Measurements from ENCODE around the gene STK32C. TPM values are rescaled to one million over a fixed set of nuclear protein-coding genes. Genes with fewer than 3 reads are reported as not detected.
A peak's percentile ranks its signal among the peaks of the same experiment; 100 is the strongest.

Gene STK32C
- total RNA-seq, 3 donors from 2014 or later: 14.8 to 18.0 (median 15.3) TPM

DNA sequence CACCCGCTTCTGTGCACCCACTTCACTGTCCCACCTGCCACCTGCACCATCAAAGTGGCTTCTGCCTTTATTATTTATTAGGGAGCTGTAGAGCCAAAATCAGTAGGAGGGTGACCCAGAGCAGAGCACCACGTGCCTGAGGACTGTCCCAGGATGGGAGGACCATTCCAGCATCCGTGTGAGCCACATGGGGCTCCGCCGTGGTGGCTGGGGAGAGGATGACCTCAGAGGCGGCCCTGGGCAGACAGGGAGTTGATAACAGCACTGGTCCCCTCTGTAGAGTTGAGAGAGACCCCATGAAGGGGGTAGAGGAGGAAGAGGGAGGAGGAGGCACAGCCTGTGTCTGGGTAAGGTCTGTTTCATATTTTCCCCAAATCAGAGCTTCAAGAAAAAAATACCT is 129.7 kb downstream of the STK32C start:
- DNase-seq: no peak
- Mint-ChIP-seq H3K36me3 (ENCODE audit: insufficient read depth) (no peaks in the 10 kb centered on the region), H3K27me3 (ENCODE audit: low read depth) (peaks cover 37% of the 10 kb centered on the region), H3K9me3 (no peaks in the 10 kb centered on the region), H3K4me1 (ENCODE audit: low read depth) (no peaks in the 10 kb centered on the region), H3K4me3 (no peak overlapping the region)
- no peak for ATAC-seq

DNA sequence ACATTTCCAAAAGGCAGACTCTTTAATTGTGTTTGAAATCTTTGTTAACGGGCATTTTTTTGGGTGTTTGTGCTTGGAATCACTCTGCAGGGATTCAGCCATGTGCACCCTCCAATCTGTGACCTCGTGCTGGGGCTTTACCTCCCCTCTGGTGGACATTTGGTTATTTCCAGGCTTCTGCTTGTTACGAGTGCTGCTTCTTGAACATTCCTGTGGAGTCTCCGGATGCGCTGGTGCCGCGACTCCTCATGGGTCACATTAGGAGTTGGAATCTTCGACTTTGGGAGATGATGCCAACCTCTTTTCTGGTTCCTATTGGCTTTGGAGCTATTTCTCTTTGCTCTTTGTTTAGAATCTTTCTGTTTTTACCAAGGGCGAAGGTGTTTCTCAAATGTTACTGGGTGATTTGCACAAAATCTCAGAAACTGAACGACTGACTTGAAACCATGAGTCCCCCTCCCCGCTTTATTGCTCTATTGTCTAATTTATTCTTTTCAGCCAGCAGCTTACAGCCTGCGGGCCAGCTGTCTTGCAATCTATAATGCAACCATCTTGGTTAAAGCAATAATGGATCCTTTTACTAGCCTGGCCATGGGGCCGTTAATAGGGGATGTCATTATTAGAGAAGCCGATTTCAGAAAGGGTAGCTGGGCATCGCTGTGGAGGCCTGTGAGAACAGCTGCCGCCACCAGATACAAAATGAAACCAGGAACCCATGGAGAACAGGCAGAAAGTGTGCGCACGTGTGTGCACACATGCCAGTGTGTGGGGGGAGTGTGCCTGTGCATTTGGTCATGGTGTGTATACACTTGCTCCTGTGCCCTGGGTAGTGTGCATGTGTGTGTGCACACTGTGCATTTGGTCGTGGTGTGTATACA is 130.9 kb downstream of the STK32C start:
- H3K9me3 Mint-ChIP-seq: no peaks in the 10 kb centered on the region
- peaks cover 30% of the 10 kb centered on the region for H3K27me3 Mint-ChIP-seq (ENCODE audit: low read depth)
- H3K4me1 Mint-ChIP-seq (ENCODE audit: low read depth): no peaks in the 10 kb centered on the region
- DNase-seq (no peak), ATAC-seq (no peak)
- no peaks in the 10 kb centered on the region for H3K36me3 Mint-ChIP-seq (ENCODE audit: insufficient read depth)
- H3K4me3 Mint-ChIP-seq: no peak overlapping the region

DNA sequence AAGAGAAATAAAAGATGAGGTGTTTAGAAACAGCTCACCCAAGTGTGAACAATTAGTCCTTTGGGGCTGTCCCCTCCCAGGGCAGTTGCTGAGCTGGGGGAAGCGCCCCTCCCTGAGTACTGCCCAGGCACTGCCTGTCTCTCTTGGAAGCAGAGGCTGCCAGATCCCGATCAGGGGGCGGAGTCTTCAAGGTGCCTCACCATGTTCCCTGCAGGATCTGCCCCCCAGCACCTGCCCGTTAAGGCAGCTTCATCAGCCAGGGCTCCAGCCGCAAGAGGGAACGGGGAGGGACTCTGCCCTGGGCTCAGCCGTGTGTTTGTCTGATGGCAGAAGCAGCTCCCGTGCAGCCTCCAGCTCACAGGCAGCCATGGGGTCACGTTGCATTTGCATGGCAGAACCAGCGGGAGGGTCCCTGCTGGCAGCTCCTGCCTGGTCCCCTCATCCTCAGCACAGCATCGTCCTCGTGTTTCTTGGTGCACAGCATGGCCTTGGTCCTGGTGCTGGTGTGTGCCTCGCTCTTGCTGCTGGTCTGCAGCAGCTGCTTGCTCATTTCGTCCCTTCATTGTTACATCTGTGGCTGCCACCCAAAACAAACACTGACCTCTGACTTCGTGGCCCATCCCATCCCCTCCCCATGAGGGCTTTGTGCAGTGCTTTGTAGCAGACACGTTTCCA is 131.7 kb downstream of the STK32C start:
- Mint-ChIP-seq H3K9me3 (no peaks in the 10 kb centered on the region), H3K4me1 (ENCODE audit: low read depth) (no peaks in the 10 kb centered on the region), H3K4me3 (no peak overlapping the region), H3K36me3 (ENCODE audit: insufficient read depth) (no peaks in the 10 kb centered on the region), H3K27me3 (ENCODE audit: low read depth) (peaks cover 30% of the 10 kb centered on the region)
- ATAC-seq (peak; percentile 80), DNase-seq (no peak)

DNA sequence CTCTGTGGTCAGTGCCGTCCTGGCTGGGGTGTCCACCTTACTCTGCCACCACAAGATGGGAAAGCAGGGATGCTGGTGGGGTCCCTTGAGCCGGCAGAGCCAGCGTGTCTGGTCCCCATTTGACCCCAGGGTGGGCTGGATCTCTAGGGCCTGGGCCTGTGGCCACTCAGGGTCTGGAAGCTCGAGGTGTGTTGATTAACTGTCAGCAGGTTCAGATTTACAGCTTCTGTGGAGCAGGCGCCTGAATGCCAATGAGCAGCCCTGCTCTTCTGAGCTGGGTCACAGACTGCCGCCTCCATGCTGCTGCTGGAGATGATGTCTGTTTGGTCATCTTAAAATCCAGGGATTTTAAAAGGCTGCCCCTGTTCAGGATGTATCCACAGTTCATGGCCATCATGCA is 132.3 kb downstream of the STK32C start:
- no peak overlapping the region for H3K4me3 Mint-ChIP-seq
- ATAC-seq (no peak), DNase-seq (no peak)
- no peaks in the 10 kb centered on the region for H3K4me1 Mint-ChIP-seq (ENCODE audit: low read depth)
- H3K9me3 Mint-ChIP-seq: no peaks in the 10 kb centered on the region
- peaks cover 30% of the 10 kb centered on the region for H3K27me3 Mint-ChIP-seq (ENCODE audit: low read depth)
- no peaks in the 10 kb centered on the region for H3K36me3 Mint-ChIP-seq (ENCODE audit: insufficient read depth)

DNA sequence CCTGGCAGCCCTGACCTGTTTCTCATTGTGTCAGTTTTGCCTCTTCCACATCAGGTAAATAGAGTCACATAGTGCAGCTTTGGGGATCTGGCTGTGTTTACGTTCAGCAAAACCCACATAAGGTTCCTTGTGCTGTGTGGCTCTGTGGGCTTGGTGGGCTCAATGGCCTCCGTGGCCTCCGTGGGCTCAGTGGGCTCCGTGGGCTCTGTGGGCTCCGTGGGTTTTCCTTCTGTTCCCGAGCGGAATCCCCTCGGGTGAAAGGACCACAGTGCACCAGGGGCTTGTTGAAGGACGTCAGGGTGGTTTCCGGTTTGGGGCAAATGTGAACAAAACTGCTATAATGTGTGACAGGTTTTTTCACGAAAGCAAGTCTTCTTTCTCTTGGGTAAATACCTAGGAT is 133.5 kb downstream of the STK32C start:
- no peaks in the 10 kb centered on the region for H3K9me3 Mint-ChIP-seq
- no peak for DNase-seq
- no peak overlapping the region for H3K4me3 Mint-ChIP-seq
- no peaks in the 10 kb centered on the region for H3K36me3 Mint-ChIP-seq (ENCODE audit: insufficient read depth)
- no peaks in the 10 kb centered on the region for H3K4me1 Mint-ChIP-seq (ENCODE audit: low read depth)
- no peak for ATAC-seq
- H3K27me3 Mint-ChIP-seq (ENCODE audit: low read depth): peaks cover 27% of the 10 kb centered on the region

DNA sequence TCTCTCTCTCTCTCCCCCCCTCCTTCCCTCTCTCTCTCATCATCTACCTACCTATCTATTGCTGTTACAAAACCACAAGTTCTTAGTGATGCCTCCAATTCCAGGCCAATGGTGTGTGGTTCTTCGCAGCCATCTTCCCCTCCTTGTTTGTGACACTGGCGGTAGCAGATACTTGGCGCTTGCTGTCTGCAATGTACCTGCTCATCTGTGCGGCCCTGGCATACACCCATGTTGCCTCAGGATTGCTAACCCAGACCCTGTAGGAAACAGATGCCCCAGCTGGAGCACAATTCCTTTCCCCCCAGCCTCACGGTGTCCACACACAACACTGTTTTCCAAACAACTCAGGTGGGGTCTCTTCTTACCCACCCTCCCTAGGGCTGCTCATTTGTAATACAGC is 134.6 kb downstream of the STK32C start:
- no peaks in the 10 kb centered on the region for H3K4me1 Mint-ChIP-seq (ENCODE audit: low read depth)
- no peaks in the 10 kb centered on the region for H3K36me3 Mint-ChIP-seq (ENCODE audit: insufficient read depth)
- H3K4me3 Mint-ChIP-seq: no peak overlapping the region
- DNase-seq (no peak), ATAC-seq (no peak)
- no peaks in the 10 kb centered on the region for H3K9me3 Mint-ChIP-seq
- peaks cover 19% of the 10 kb centered on the region for H3K27me3 Mint-ChIP-seq (ENCODE audit: low read depth)

DNA sequence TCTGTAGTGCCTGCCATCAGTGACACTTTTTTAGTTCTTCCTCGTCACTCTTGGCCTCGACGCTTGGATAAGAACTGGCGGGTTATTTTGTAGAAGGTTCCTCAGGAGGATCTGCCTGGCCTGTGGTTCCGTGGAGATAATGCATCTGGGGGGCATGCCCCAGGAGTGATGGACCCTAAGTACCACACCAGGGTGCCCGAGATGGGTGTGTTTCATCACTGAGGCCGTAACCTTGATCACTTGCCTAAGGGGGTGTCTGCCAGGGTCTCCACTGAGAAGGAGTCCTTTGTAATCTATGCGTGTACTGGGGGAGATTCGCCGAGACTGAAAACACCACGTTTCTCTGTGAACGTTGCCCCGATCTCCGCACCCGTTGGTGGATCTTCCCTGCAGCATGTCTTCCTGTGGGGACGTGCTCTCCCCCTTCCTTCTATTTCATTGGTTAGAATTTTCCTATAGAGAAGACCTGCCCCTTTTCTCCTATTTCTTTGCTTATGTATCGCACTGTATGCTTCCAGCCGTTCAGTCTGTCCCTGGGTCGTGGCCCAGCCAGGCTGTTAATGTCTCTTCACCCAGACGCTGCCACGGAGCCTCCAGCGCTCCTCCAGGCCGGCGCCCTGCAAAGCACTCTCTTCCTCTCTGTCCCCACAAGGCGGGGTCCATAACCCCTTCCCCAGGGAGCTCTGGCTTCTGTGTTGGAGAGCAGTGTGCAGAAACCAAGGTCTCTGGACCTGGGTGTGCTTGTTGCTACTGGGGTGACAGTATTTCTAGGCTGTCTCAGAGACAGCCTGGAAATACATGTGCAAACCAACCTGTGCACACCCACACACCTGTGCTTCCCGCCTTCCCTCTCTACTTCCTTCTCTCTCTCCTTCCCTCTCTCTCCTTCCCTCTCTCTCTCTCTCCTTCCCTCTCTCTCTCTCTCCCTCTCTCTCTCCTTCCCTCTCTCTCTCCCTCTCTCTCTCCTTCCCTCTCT is 135.4 kb downstream of the STK32C start:
- no peak overlapping the region for H3K4me3 Mint-ChIP-seq
- no peaks in the 10 kb centered on the region for H3K9me3 Mint-ChIP-seq
- H3K4me1 Mint-ChIP-seq (ENCODE audit: low read depth): no peaks in the 10 kb centered on the region
- ATAC-seq: no peak
- H3K27me3 Mint-ChIP-seq (ENCODE audit: low read depth): peaks cover 11% of the 10 kb centered on the region
- H3K36me3 Mint-ChIP-seq (ENCODE audit: insufficient read depth): no peaks in the 10 kb centered on the region
- DNase-seq: no peak

DNA sequence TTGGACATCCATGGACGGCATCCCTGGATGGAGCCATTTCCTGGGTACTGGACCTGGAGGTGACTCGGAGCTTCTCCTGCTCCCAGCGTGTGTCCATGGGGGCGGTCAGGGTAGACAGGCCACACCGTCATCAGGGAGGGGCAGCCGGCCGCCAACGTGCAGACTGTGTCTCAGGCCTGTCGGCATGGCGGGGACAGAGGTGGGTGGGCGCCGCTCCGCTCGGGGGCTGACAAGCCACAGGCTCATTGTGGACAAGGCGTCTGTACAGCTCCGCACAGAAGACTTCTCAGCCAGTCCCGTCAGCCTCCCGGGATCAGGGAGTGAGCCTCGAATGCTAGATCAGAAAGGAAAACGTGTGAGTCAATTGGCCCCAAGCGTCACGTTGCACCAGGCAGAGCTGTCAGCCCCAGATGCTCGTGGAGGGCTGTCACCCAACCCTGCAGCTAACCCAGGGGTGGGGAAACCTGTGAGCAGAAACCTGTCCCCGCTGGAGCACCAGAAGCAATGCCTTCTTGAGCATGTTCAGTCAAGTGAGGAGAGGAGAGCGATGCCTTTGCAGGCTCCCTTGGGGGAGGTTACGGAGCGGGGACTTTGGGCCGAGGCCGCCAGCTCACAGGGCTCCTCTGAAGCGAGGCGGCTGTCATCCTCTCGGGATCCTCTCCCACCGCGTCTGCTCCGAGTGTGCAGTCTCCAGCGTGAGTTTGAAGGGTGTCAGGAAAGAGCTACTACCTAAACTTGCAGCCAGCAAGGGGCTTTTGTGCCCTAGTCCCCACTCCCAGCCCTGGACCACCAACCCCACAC is 137.0 kb downstream of the STK32C start:
- DNase-seq (no peak), ATAC-seq (no peak)
- Mint-ChIP-seq H3K4me3 (no peak overlapping the region), H3K9me3 (no peaks in the 10 kb centered on the region), H3K36me3 (ENCODE audit: insufficient read depth) (no peaks in the 10 kb centered on the region), H3K27me3 (ENCODE audit: low read depth) (peaks cover 2% of the 10 kb centered on the region), H3K4me1 (ENCODE audit: low read depth) (no peaks in the 10 kb centered on the region)

DNA sequence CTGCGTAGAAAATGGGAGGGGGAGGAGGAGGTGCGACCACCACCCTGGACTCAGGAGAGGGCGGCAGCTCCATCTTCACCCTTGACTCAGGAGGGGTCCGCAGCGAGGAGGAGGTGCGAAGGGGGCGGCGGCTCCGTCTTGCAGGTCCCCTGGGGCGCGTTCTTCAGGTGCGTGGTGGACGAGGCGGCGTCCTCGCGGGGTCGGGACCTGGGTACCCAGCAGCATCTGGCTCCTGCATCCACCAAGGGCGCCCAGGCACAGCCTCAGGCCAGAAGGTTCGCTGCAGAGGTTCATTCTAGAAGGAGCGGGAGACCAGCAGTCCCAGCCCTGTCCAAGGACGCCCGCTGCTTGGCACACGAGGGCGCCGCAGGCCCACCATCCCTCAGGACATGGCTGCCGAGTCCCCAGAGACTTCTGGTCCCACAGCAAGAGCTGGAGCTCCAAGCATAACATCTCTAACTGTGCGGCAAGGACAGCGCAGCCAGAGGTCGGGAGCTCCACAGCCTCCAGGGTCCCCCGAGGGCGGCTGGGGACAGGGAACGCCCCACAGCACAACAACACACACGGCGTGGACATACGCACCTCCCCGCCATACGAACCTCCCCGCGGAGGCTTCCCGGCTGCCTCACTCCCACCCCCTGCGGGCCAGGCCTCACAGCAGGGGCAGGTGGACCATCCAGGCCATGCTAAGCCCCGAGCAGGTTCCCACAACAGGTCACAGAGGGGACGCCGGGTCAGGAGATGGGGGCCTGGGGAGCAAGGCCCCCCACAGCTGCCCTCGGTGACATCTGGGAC is 137.8 kb downstream of the STK32C start:
- Mint-ChIP-seq H3K9me3 (no peaks in the 10 kb centered on the region), H3K4me1 (ENCODE audit: low read depth) (no peaks in the 10 kb centered on the region), H3K4me3 (no peak overlapping the region), H3K27me3 (ENCODE audit: low read depth) (peaks cover 2% of the 10 kb centered on the region), H3K36me3 (ENCODE audit: insufficient read depth) (no peaks in the 10 kb centered on the region)
- DNase-seq (no peak), ATAC-seq (no peak)

DNA sequence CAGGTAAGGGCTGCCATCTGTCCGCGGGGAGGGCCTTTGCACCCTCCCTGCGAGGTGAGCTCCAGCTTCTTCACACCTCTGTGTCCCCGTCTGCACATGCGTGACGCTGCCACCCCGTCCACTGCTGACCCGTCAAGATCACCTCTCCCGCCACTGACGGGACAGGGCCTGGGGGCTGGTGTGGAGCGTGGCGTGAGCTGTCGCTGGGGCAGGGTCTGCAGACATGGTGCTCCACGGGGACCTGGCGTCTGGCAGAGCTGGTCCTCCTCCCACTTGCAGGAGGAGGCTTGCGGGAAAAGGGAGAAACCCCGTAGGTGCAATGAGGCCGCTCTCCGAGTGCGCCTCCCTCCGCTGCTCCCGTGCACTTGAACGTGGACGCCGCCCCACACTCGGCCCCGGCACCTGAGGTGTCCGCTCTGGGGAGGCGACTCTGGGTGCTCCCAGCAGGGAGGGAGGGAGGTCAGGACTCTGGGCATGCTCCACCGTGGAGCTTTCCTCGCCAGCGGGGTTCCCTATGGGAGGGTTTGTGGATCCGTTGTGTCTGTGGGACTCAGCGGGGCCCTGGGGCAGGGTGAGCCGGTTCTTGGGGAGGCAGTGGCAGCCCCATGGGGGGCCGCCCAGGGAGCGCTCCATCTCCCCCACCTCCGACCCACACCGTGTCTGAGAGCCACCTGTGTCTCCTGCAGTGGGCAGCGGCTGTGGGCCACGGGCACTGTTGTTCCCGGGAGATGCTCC is 138.6 kb downstream of the STK32C start:
- Mint-ChIP-seq H3K36me3 (ENCODE audit: insufficient read depth) (no peaks in the 10 kb centered on the region), H3K4me3 (no peak overlapping the region), H3K4me1 (ENCODE audit: low read depth) (peaks cover 4% of the 10 kb centered on the region), H3K9me3 (no peaks in the 10 kb centered on the region), H3K27me3 (ENCODE audit: low read depth) (peaks cover 2% of the 10 kb centered on the region)
- no peak for ATAC-seq
- DNase-seq: no peak

DNA sequence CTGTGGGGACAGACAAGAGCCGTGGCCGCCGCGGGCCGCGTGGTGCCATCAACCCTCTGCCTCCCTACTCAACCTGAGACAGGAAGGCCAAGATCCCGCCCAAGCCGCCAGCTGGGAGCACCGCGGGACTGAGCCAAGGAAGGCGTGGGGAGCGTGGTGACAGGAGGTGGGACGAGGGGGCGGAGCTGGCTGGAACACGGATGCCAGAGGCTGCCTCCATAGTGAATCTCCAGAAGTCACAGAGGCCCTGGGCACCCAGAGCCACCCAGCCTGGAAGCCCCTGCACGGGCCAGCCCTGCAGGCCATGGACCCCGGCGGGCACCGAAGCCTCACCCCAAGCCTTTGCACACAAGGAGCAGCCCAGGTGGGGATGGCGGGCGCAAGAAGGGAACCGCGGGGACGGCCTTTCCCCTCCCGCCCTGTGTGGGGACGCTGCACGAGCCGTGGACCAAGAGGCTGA is 139.1 kb downstream of the STK32C start:
- H3K27me3 Mint-ChIP-seq (ENCODE audit: low read depth): peaks cover 2% of the 10 kb centered on the region
- no peak for DNase-seq
- H3K9me3 Mint-ChIP-seq: no peaks in the 10 kb centered on the region
- no peak for ATAC-seq
- H3K36me3 Mint-ChIP-seq (ENCODE audit: insufficient read depth): no peaks in the 10 kb centered on the region
- H3K4me3 Mint-ChIP-seq: no peak overlapping the region
- peaks cover 6% of the 10 kb centered on the region for H3K4me1 Mint-ChIP-seq (ENCODE audit: low read depth)

DNA sequence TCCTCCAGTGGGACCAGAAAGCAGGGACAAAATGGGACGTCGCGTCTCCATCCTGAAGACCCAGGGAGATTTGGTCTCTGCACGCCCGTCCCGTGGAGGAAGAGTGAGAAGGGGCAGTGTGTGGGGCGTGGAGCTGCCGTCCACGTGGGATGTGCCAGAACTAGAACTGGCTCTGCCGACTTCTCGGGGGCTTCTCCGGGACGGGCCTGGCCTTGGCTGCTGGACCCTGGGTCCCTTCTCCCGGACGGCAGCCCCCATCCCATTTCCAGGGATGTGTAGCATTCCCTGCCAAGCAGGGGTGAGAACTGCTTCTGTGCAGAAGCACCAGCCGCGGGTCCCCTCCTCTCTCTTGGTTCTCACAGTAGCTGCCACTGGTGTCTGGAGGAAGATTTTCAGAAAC is 139.8 kb downstream of the STK32C start:
- Mint-ChIP-seq H3K36me3 (ENCODE audit: insufficient read depth) (no peaks in the 10 kb centered on the region), H3K9me3 (no peaks in the 10 kb centered on the region), H3K4me1 (ENCODE audit: low read depth) (peaks cover 10% of the 10 kb centered on the region), H3K27me3 (ENCODE audit: low read depth) (peaks cover 2% of the 10 kb centered on the region), H3K4me3 (no peak overlapping the region)
- no peak for ATAC-seq
- DNase-seq: no peak

Measured in activated T-cell treated with anti-CD3 and anti-CD28 coated beads, Interleukin-2, amount 50 U/mL, for 4 hours (primary cell).